ENCODE results near the gene SAA4. TPM values are rescaled to one million over a fixed set of nuclear protein-coding genes. Genes with fewer than 3 reads are reported as not detected.
A peak's percentile ranks its signal among the peaks of the same experiment; 100 is the strongest.
"Not testable (repeated sequence)": the region's sequence is repeated elsewhere in the genome, so short reads cannot be mapped to it uniquely, and the experiment has no call there.

The SAA4 gene
- total RNA-seq, 6 experiments from 2014 or later, result 798 to 1,388 (median 1,016) TPM

- Histone ChIP-seq H3K36me3 (no peaks in the 10 kb centered on the region), H3K27me3 (no peaks in the 10 kb centered on the region), H3K27ac (peak within 1 kb of the TSS; percentile 6 to 52 (median 26)), H3K9me3 (no peaks in the 10 kb centered on the region), H3K4me1 (peaks cover 0 to 46% (median 12%) of the 10 kb centered on the region in 4 donors), H3K4me3 (no peak within 1 kb of the TSS)
- intact Hi-C loops (cut with DNase I), result no loop called here
- 41% methylated on average over 4 of the region's 8 CpGs for WGBS (ENCODE audit: insufficient coverage, low coverage, low lambda C conversion rate, missing lambda C conversion rate)
- ATAC-seq, result peak; percentile 6 to 50 (median 38)
- no peak for TF ChIP-seq POLR2A (IDR thresholded peaks at IDR 0.05)
- TF ChIP-seq CTCF (IDR thresholded peaks at IDR 0.05), result no peak
- peak; percentile 56 to 64 (median 56) for DNase-seq
Observed at GRCh38 chr11:18265949-18266348, 29.3 kb upstream of the SAA4 start, which contains the start of gene SAA1. Gene SAA1 (plus strand): TSS chr11:18266264. CDS start chr11:18266888, 624 bp downstream.

- peaks cover 0 to 53% (median 16%) of the 10 kb centered on the region in 4 donors for H3K4me1 ChIP-seq
- no peaks in the 10 kb centered on the region for H3K27me3 ChIP-seq
- TF ChIP-seq CTCF (IDR thresholded peaks at IDR 0.05) (no peak), POLR2A (IDR thresholded peaks at IDR 0.05) (no peak)
- peak overlapping the region in 2 of 3 donors; percentile 6 to 52 for H3K27ac ChIP-seq
- ATAC-seq (no peak), DNase-seq (no peak)
- H3K9me3 ChIP-seq, result no peaks in the 10 kb centered on the region
- WGBS (ENCODE audit: insufficient coverage, low coverage, low lambda C conversion rate, missing lambda C conversion rate), result 45% methylated on average over 1 of the region's 1 CpG
- intact Hi-C loops (cut with DNase I), result no loop called here
- H3K36me3 ChIP-seq, result no peaks in the 10 kb centered on the region
- H3K4me3 ChIP-seq, result no peak overlapping the region
Observed at GRCh38 chr11:18264677-18265555, 28.3 kb upstream of the SAA4 start.

- WGBS (ENCODE audit: insufficient coverage, low coverage, low lambda C conversion rate, missing lambda C conversion rate), result 61% methylated on average over 3 of the region's 4 CpGs
- no peaks in the 10 kb centered on the region for H3K27me3 ChIP-seq
Observed at GRCh38 chr11:18264035-18264434, 27.4 kb upstream of the SAA4 start.

GRCh38 chr11:18262681-18263350 is 26.2 kb upstream of the SAA4 start:
- peak in 1 of 3 donors; percentile 41 for DNase-seq
- H3K36me3 ChIP-seq; H3K27me3 ChIP-seq; ATAC-seq; H3K9me3 ChIP-seq; intact Hi-C loops (cut with DNase I); H3K4me3 ChIP-seq: not testable (repeated sequence)
- H3K27ac ChIP-seq, result peak overlapping the region; percentile 15 to 59 (median 25)
- 27% methylated on average over 5 of the region's 8 CpGs for WGBS (ENCODE audit: insufficient coverage, low coverage, low lambda C conversion rate, missing lambda C conversion rate)
- H3K4me1 ChIP-seq, result peaks cover 0 to 68% (median 25%) of the 10 kb centered on the region in 4 donors

More at GRCh38 chr11:18264035-18264434, 27.4 kb upstream of the SAA4 start:
- DNase-seq (no peak), ATAC-seq (no peak)
- TF ChIP-seq CTCF (IDR thresholded peaks at IDR 0.05) (no peak), POLR2A (IDR thresholded peaks at IDR 0.05) (no peak)
- Histone ChIP-seq H3K36me3 (no peaks in the 10 kb centered on the region), H3K9me3 (no peaks in the 10 kb centered on the region), H3K4me1 (peaks cover 0 to 60% (median 19%) of the 10 kb centered on the region in 4 donors), H3K27ac (peak overlapping the region in 2 of 3 donors; percentile 25 to 59), H3K4me3 (no peak overlapping the region)
- intact Hi-C loops (cut with DNase I), result no loop called here
